CD4-positive, alpha-beta T cell treated with Interleukin-2 at 100 ng/mL for 4 hours (primary cell): Measurements from ENCODE around the gene AK9.
"Not testable (repeated sequence)": the region's sequence is repeated elsewhere in the genome, so short reads cannot be mapped to it uniquely, and the experiment has no call there.

Experiments used
- DNase-seq: peaks from one replicate; pipeline ENCODE4 v3.0.0-alpha.2; 2020; ENCODE audit warnings: low spot score

AK9 gene

GRCh38 chr6:109623288-109623687, 67.7 kb downstream of the AK9 start:
- no peak for DNase-seq

GRCh38 chr6:109612268-109612667, 78.7 kb downstream of the AK9 start:
- DNase-seq, result no peak

- no peak for DNase-seq
Measured at GRCh38 chr6:109611502-109611901, 79.5 kb downstream of the AK9 start.

GRCh38 chr6:109610590-109610989, 80.4 kb downstream of the AK9 start:
- no peak for DNase-seq

- no peak for DNase-seq
Measured at GRCh38 chr6:109609737-109610136, 81.3 kb downstream of the AK9 start.

GRCh38 chr6:109606359-109606758, 84.6 kb downstream of the AK9 start:
- no peak for DNase-seq

- no peak for DNase-seq
Measured at GRCh38 chr6:109595998-109596397, 95.0 kb downstream of the AK9 start.

- no peak for DNase-seq
Measured at GRCh38 chr6:109580519-109580918, 110.5 kb downstream of the AK9 start.

GRCh38 chr6:109579361-109579760, 111.6 kb downstream of the AK9 start:
- no peak for DNase-seq

GRCh38 chr6:109569901-109570300, 121.1 kb downstream of the AK9 start:
- DNase-seq, result not testable (repeated sequence)

GRCh38 chr6:109561844-109562243, 129.2 kb downstream of the AK9 start:
- DNase-seq, result no peak

- DNase-seq, result no peak
Measured at GRCh38 chr6:109531446-109531845, 159.6 kb downstream of the AK9 start.

GRCh38 chr6:109527989-109528388, 163.0 kb downstream of the AK9 start:
- no peak for DNase-seq

- peak; percentile 71 for DNase-seq
Measured at GRCh38 chr6:109526905-109527628, 163.9 kb downstream of the AK9 start.

- no peak for DNase-seq
Measured at GRCh38 chr6:109524129-109524528, 166.9 kb downstream of the AK9 start.

GRCh38 chr6:109523478-109523877, 167.5 kb downstream of the AK9 start:
- no peak for DNase-seq

GRCh38 chr6:109521080-109521479, 169.9 kb downstream of the AK9 start:
- no peak for DNase-seq

- not testable (repeated sequence) for DNase-seq
Measured at GRCh38 chr6:109519647-109520046, 171.4 kb downstream of the AK9 start.

- no peak for DNase-seq
Measured at GRCh38 chr6:109516929-109517328, 174.1 kb downstream of the AK9 start.

GRCh38 chr6:109515781-109516409, 175.1 kb downstream of the AK9 start:
- DNase-seq, result peak; percentile 27

- DNase-seq, result no peak
Measured at GRCh38 chr6:109514946-109515345, 176.1 kb downstream of the AK9 start.

GRCh38 chr6:109513571-109514071, 177.4 kb downstream of the AK9 start:
- DNase-seq, result no peak

GRCh38 chr6:109512271-109512817, 178.7 kb downstream of the AK9 start:
- no peak for DNase-seq
